Fibroblast of skin of back (primary cell): ENCODE data around the gene CDIPT.

Experiments used
- DNase-seq: peaks from one replicate; pipeline ENCODE4 v3.0.0-alpha.2; 2013

Gene CDIPT

GRCh38 chr16:29809850-29810698, 53.0 kb downstream of the CDIPT start:
- peak; percentile 45 for DNase-seq

DNA sequence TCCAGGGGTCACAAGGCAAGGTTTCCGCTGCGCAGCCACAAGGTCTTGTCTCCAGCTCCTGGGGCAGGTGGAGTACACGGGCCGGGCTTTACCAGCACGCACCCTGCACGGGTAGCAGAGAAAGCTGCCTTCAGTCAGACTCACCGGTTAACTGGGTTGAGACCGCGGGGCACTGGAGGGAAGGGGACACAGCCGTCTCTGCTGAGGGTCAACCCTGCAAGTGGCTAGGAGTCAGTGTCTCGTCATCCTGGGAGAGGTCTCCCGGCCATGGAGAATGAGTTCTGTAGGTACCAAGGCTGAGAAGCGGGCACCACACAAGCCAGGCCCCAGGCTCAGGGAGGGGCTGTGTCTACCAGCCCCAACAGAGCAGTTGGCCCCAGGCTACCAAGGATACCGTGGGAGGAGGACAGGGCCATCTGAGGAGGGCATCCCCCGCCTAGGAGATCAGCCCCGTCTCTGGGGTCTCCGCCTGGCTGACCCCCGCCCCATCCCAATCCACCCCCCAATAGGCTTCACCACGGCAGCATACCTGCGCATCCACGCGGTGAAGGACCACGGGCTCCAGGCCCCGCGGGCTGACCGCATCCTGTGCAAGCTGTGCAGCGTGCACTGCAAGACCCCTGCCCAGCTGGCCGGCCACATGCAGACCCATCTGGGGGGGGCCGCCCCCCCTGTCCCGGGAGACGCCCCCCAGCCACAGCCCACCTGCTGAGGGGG, 53.8 kb downstream of the CDIPT start:
- no peak for DNase-seq
